HCT116 (cell line): ENCODE measurements around the gene COX7C.

Experiments
- ATF3 ChIP-seq: IDR thresholded peaks from 2 replicates; pipeline ENCODE4 v1.6.1; 2012
- CTCF ChIP-seq, 3 experiments: fragments of 200-600 bp in 1 of 3; sonication (generic) in 1 of 3; IDR thresholded peaks in 2 of 3; conservative IDR thresholded peaks in 1 of 3; 2 replicates each; pipeline ENCODE4 v1.5.1; 2012 to 2017; ENCODE audit warnings: low read depth in 2 of 3, low read length in 2 of 3, antibody characterized with exemption in 1 of 3, borderline replicate concordance in 1 of 3, control low read depth in 1 of 3, mild to moderate bottlenecking in 1 of 3, mixed read lengths in 1 of 3, mixed run types in 1 of 3, moderate library complexity in 1 of 3; ENCODE audit not compliant: insufficient read depth in 1 of 3
- EZH2 ChIP-seq: fragments of 200-600 bp; sonication (generic); IDR thresholded peaks from 2 replicates; pipeline ENCODE4 v1.6.1; 2017; ENCODE audit warnings: antibody characterized with exemption, mixed run types
- MAX ChIP-seq: IDR thresholded peaks from 2 replicates; pipeline ENCODE4 v1.6.1; 2012

GRCh38 chr5:86613455-86613854, 4.3 kb upstream of the COX7C start:
- TF ChIP-seq CTCF (IDR thresholded peaks at IDR 0.05 in 2 of 3, conservative IDR thresholded peaks at IDR 0.05 in 1 of 3; ENCODE audit: borderline replicate concordance in 1 of 3, insufficient read depth in 1 of 3, low read depth in 2 of 3, low read length in 2 of 3) (no peak), EZH2 (no peak), ATF3 (no peak), MAX (no peak)
